ENCODE results near the gene SLC23A2.

DNA sequence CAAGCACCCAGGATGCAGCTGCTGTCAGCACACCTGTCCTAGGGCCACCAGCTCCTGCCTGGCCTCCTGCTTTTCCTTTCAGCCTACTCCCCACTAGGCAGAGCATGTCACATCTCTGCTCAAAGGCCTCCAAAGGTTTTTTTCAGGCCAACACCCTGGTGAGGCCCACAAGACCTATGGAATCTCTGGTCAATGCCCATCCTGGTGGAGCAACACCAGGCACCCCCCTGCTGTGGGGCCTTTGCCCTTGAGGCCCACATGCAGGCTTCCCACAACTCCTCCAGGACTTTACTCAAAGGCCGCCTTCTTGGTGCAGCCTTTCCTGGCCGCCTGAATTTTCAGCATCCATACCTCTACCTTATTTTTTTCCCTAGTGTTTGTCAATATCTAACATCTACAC is 76.9 kb downstream of the SLC23A2 start:
- TF ChIP-seq, protein P1, sequence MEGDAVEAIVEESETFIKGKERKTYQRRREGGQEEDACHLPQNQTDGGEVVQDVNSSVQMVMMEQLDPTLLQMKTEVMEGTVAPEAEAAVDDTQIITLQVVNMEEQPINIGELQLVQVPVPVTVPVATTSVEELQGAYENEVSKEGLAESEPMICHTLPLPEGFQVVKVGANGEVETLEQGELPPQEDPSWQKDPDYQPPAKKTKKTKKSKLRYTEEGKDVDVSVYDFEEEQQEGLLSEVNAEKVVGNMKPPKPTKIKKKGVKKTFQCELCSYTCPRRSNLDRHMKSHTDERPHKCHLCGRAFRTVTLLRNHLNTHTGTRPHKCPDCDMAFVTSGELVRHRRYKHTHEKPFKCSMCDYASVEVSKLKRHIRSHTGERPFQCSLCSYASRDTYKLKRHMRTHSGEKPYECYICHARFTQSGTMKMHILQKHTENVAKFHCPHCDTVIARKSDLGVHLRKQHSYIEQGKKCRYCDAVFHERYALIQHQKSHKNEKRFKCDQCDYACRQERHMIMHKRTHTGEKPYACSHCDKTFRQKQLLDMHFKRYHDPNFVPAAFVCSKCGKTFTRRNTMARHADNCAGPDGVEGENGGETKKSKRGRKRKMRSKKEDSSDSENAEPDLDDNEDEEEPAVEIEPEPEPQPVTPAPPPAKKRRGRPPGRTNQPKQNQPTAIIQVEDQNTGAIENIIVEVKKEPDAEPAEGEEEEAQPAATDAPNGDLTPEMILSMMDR (IDR thresholded peaks at IDR 0.05; ENCODE audit: low read depth, low read length), result no peak
- TF ChIP-seq EZH2phosphoT487 (IDR thresholded peaks at IDR 0.05; ENCODE audit: low read depth), result no peak
